Fibroblast of pulmonary artery (primary cell): ENCODE data around the gene KLK15.

Experiments
- DNase-seq: peaks from one replicate; pipeline ENCODE4 v3.0.0-alpha.2; 2010; ENCODE audit warnings: low read depth
- H3K4me3 ChIP-seq: replicated peaks from 2 replicates; pipeline ENCODE4 v1.5.1; 2011; ENCODE audit warnings: low read depth, mild to moderate bottlenecking, control low read depth, low read length, moderate library complexity
- TF ChIP-seq, protein P1 (sequence below): IDR thresholded peaks from 2 replicates; pipeline ENCODE4 v1.5.1; 2011; ENCODE audit warnings: mild to moderate bottlenecking, control low read depth, low read length, inconsistent platforms; ENCODE audit errors: missing control alignments

The KLK15 gene

DNA sequence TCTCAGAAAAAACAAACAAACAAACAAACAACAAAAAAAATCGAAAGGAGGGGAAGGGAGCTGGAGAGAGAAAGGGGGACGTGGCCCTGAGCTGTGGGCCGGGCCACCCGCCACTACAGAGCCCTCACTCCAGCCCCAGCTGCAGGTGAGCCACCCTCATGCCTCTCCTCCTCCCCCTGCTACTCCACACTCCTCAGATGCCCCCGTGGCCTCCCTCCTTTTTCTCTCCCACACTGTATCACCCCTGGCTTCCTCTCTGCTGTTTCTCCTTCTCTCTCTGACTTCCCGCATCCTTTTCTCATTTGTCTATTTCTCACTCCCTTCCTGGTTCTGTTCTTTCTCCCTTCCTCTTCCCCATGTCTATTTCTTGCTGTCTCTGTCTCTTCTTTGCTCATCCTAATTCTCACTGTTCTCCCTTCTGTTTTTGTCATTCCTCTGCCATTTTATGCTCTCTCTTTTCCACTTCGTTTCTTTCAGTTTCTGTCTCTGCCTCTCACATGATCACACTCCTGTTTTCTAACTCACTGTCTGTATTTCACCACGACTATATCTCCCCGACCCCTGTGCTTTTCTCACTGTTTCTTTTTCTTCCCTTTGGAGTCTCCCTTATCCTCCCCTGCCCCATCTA is 42.5 kb upstream of the KLK15 start:
- TF ChIP-seq, protein P1, sequence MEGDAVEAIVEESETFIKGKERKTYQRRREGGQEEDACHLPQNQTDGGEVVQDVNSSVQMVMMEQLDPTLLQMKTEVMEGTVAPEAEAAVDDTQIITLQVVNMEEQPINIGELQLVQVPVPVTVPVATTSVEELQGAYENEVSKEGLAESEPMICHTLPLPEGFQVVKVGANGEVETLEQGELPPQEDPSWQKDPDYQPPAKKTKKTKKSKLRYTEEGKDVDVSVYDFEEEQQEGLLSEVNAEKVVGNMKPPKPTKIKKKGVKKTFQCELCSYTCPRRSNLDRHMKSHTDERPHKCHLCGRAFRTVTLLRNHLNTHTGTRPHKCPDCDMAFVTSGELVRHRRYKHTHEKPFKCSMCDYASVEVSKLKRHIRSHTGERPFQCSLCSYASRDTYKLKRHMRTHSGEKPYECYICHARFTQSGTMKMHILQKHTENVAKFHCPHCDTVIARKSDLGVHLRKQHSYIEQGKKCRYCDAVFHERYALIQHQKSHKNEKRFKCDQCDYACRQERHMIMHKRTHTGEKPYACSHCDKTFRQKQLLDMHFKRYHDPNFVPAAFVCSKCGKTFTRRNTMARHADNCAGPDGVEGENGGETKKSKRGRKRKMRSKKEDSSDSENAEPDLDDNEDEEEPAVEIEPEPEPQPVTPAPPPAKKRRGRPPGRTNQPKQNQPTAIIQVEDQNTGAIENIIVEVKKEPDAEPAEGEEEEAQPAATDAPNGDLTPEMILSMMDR = no peak

GRCh38 chr19:50874211-50874610 is 40.8 kb upstream of the KLK15 start:
- TF ChIP-seq, protein P1 = no peak
- no peak for DNase-seq
- H3K4me3 ChIP-seq = no peak overlapping the region

More for the DNA sequence above, 42.5 kb upstream of the KLK15 start:
- H3K4me3 ChIP-seq = no peak overlapping the region
- DNase-seq = no peak

DNA sequence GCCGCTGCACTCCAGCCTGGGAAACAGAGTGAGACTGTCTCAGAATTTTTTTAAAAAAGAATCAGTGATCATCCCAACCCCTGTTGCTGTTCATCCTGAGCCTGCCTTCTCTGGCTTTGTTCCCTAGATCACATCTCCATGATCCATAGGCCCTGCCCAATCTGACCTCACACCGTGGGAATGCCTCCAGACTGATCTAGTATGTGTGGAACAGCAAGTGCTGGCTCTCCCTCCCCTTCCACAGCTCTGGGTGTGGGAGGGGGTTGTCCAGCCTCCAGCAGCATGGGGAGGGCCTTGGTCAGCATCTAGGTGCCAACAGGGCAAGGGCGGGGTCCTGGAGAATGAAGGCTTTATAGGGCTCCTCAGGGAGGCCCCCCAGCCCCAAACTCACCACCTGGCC is 39.7 kb upstream of the KLK15 start, which contains the start of gene KLK2:
KLK2 (plus strand) TSS at position 384 of the 400 bp plus-strand sequence. CDS start 35 bp downstream, outside the sequence.
- no peak within 1 kb of the TSS for H3K4me3 ChIP-seq
- DNase-seq = no peak
- TF ChIP-seq, protein P1 = no peak

DNA sequence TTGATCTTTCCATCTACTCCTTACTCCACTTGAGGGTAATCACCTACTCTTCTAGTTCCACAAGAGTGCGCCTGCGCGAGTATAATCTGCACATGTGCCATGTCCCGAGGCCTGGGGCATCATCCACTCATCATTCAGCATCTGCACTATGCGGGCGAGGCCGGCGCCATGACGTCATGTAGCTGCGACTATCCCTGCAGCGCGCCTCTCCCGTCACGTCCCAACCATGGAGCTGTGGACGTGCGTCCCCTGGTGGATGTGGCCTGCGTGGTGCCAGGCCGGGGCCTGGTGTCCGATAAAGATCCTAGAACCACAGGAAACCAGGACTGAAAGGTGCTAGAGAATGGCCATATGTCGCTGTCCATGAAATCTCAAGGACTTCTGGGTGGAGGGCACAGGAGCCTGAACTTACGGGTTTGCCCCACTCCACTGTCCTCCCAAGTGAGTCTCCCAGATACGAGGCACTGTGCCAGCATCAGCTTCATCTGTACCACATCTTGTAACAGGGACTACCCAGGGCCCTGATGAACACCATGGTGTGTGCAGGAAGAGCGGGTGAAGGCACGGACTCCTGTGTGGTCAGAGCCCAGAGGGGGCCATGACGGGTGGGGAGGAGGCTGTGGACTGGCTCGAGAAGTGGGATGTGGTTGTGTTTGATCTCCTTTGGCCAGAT is 37.2 kb upstream of the KLK15 start:
- DNase-seq = no peak
- TF ChIP-seq, protein P1 = no peak
- no peak overlapping the region for H3K4me3 ChIP-seq

DNA sequence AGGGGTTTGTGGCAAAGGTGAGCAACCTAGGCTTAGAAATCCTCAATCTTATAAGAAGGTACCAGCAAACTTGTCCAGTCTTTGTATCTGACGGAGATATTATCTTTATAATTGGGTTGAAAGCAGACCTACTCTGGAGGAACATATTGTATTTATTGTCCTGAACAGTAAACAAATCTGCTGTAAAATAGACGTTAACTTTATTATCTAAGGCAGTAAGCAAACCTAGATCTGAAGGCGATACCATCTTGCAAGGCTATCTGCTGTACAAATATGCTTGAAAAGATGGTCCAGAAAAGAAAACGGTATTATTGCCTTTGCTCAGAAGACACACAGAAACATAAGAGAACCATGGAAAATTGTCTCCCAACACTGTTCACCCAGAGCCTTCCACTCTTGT is 36.1 kb upstream of the KLK15 start:
- DNase-seq = no peak
- TF ChIP-seq, protein P1 = no peak
- H3K4me3 ChIP-seq = no peak overlapping the region

- H3K4me3 ChIP-seq = no peak overlapping the region
- TF ChIP-seq, protein P1 = no peak
- DNase-seq = no peak
Observed at GRCh38 chr19:50861496-50862286, 28.3 kb upstream of the KLK15 start.
